ENCODE results near the gene LYPLAL1.

DNA sequence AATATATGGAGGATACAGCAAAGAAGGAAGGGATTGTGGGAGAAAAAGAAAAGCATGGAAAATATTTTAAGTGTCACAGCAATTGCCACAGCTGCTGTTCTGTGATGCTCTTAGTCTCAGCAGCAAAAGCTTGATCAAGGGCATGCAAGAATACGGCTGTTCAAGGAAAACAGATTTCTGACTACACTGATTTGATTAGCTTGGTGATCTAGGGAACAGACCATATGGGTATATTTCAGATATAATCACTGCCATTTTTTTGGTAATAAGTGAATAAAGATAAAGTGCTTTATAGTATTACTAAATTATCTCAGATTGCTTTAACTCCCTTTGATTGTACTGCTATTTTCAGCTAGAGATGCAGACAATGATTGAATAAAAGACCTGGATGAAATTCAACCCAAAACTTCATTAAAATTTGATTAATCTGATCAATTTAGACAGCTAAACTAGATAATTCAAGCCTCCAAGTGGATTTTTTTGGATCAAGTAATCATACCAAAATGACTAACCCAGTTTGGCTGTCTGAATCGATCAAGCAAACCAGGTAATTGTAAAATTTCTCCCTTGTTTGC is 33.3 kb upstream of the LYPLAL1 start:
- TF ChIP-seq, protein P1, sequence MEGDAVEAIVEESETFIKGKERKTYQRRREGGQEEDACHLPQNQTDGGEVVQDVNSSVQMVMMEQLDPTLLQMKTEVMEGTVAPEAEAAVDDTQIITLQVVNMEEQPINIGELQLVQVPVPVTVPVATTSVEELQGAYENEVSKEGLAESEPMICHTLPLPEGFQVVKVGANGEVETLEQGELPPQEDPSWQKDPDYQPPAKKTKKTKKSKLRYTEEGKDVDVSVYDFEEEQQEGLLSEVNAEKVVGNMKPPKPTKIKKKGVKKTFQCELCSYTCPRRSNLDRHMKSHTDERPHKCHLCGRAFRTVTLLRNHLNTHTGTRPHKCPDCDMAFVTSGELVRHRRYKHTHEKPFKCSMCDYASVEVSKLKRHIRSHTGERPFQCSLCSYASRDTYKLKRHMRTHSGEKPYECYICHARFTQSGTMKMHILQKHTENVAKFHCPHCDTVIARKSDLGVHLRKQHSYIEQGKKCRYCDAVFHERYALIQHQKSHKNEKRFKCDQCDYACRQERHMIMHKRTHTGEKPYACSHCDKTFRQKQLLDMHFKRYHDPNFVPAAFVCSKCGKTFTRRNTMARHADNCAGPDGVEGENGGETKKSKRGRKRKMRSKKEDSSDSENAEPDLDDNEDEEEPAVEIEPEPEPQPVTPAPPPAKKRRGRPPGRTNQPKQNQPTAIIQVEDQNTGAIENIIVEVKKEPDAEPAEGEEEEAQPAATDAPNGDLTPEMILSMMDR (IDR thresholded peaks at IDR 0.05): no peak
- TF ChIP-seq ZFX (IDR thresholded peaks at IDR 0.05; ENCODE audit: borderline replicate concordance): no peak

Measured in 22Rv1 (cell line).